Breast epithelium (tissue), 3 donors: ENCODE data around the gene SH2D3A.

Experiments
- POLR2A ChIP-seq: fragments of 450-650 bp; IDR thresholded peaks from one replicate; pipeline ENCODE4 v1.6.1; 2016; ENCODE audit warnings: antibody characterized with exemption, mild to moderate bottlenecking, moderate library complexity
- POLR2AphosphoS5 ChIP-seq, 3 donors: sonication (generic); formaldehyde crosslinking; IDR thresholded peaks; one replicate each; pipeline ENCODE4 v1.6.1; 2017; ENCODE audit warnings: antibody characterized with exemption in 3 of 3
- TF ChIP-seq, protein P1 (sequence below), 3 donors: fragments of 450-650 bp; IDR thresholded peaks; one replicate each; pipeline ENCODE4 v1.5.1; 2016 to 2017; ENCODE audit warnings: antibody characterized with exemption in 3 of 3, mild to moderate bottlenecking in 3 of 3, moderate library complexity in 3 of 3

DNA sequence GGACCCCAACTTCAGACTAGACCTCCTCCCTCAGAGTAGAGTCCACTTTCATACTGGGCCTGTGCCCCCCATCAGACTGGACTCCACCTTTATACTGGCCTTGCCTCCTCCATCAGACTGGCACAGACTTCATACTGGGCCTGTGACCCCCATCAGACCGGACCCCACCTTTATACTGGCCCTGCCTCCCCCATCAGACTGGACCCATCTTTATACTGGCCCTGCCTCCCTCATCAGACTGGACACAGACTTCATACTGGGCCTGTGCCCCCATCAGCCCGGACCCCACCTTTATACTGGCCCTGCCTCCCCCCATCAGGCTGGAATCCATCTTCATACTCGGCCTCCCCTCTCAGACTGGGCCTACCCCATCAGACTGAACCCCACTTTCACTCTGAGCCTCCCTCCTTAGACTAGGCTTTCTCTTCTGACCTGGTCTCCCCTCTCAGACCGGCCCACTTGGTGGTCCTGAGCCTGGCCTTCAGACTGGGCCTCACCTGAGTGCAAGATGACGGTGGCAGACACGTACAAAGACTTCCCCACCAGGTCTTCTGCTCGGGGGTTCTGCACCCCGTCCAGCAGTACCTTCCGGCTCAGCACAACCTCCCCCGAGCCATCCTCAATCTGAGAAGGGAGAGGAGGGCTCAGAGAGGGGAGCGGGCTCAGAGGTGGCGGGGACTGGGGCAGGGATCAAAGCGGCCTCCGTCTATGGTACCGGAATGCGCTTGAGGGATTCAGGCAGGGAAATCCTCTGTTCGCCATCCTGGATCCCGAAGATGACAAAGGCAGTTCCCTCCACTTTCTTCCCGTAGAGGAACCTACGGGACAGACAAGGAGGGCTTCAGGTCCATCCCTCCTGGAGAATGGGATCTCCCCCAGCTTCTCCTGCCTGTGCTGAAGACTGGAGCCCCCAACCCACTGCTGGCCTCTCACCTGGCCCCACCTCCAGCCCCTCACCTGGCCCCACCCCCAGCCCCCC, 54.3 kb downstream of the SH2D3A start:
- TF ChIP-seq POLR2A (no peak), POLR2AphosphoS5 (IDR thresholded peaks at IDR 0.05) (no peak)
- TF ChIP-seq, protein P1, sequence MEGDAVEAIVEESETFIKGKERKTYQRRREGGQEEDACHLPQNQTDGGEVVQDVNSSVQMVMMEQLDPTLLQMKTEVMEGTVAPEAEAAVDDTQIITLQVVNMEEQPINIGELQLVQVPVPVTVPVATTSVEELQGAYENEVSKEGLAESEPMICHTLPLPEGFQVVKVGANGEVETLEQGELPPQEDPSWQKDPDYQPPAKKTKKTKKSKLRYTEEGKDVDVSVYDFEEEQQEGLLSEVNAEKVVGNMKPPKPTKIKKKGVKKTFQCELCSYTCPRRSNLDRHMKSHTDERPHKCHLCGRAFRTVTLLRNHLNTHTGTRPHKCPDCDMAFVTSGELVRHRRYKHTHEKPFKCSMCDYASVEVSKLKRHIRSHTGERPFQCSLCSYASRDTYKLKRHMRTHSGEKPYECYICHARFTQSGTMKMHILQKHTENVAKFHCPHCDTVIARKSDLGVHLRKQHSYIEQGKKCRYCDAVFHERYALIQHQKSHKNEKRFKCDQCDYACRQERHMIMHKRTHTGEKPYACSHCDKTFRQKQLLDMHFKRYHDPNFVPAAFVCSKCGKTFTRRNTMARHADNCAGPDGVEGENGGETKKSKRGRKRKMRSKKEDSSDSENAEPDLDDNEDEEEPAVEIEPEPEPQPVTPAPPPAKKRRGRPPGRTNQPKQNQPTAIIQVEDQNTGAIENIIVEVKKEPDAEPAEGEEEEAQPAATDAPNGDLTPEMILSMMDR (IDR thresholded peaks at IDR 0.05): no peak
